Mesothelial cell of epicardium (in vitro differentiated cells): ENCODE measurements around the gene PITPNC1. TPM values are rescaled to one million over a fixed set of nuclear protein-coding genes. Genes with fewer than 3 reads are reported as not detected.
A peak's percentile ranks its signal among the peaks of the same experiment; 100 is the strongest.

Experiments
- DNase-seq, 2 experiments: peaks; one replicate each; pipeline ENCODE4 v3.0.0; 2021; ENCODE audit warnings: low spot score in 2 of 2; ENCODE audit not compliant: unreplicated experiment in 2 of 2
- H3K27ac Mint-ChIP-seq: 2 replicates; pipeline ENCODE4 v1.8.0; 2021; ENCODE audit warnings: mixed read lengths
- H3K27me3 Mint-ChIP-seq: 2 replicates; pipeline ENCODE4 v1.8.0; 2021; ENCODE audit warnings: low read depth, mixed read lengths
- H3K36me3 Mint-ChIP-seq: 2 replicates; pipeline ENCODE4 v1.8.0; 2021; ENCODE audit warnings: mixed read lengths
- H3K4me1 Mint-ChIP-seq: 2 replicates; pipeline ENCODE4 v1.8.0; 2021; ENCODE audit warnings: mixed read lengths
- H3K4me3 Mint-ChIP-seq: 2 replicates; pipeline ENCODE4 v1.8.0; 2021; ENCODE audit warnings: mild to moderate bottlenecking, moderate library complexity, mixed read lengths
- H3K9me3 Mint-ChIP-seq: 2 replicates; pipeline ENCODE4 v1.8.0; 2021; ENCODE audit warnings: mixed read lengths
- microRNA-seq: library from miRNA; unstranded; fragments of <30 nt; microRNA quantifications from one replicate; pipeline ENCODE4 v1.2.0, GENCODE V29; 2021; ENCODE audit warnings: inconsistent platforms, mixed read lengths
- total RNA-seq: library from RNA; stranded (reverse); gene quantifications from 3 replicates; pipeline ENCODE4 v1.2.1, GENCODE V29; 2021
- TF ChIP-seq, protein P1 (sequence below): fragments of 200-600 bp; sonication (generic); IDR thresholded peaks from one replicate; pipeline ENCODE4 v1.5.0; 2021; ENCODE audit warnings: antibody characterized with exemption; ENCODE audit not compliant: unreplicated experiment

PITPNC1 gene
- total RNA-seq, 1 donor from 2014 or later = 19.9 TPM

DNA sequence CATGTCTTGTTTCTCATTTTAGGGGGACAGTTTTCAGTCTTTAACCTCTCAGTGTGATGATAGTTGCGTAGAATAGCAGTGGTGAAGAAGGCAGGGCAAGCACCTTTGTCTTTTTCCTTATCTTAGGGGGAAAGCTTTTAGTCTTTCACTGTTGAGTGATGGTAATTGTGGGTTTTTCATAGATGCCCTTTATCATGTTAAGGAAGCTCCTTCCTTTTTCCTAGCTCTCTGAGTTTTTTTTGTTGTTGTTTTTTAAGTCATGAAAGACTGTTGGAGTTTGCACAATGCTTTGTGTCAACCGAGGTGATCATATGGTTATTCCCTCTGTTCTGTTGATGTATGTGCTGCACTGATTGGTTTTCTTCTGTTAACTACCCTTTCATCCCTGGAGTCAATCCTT lies 356.4 kb downstream of the PITPNC1 start:
- Mint-ChIP-seq H3K9me3 (peaks cover 10% of the 10 kb centered on the region), H3K36me3 (peaks cover 58% of the 10 kb centered on the region), H3K27me3 (no peaks in the 10 kb centered on the region), H3K4me1 (no peaks in the 10 kb centered on the region), H3K27ac (peak overlapping the region; percentile 2), H3K4me3 (no peak overlapping the region)
- DNase-seq = no peak
- TF ChIP-seq, protein P1, sequence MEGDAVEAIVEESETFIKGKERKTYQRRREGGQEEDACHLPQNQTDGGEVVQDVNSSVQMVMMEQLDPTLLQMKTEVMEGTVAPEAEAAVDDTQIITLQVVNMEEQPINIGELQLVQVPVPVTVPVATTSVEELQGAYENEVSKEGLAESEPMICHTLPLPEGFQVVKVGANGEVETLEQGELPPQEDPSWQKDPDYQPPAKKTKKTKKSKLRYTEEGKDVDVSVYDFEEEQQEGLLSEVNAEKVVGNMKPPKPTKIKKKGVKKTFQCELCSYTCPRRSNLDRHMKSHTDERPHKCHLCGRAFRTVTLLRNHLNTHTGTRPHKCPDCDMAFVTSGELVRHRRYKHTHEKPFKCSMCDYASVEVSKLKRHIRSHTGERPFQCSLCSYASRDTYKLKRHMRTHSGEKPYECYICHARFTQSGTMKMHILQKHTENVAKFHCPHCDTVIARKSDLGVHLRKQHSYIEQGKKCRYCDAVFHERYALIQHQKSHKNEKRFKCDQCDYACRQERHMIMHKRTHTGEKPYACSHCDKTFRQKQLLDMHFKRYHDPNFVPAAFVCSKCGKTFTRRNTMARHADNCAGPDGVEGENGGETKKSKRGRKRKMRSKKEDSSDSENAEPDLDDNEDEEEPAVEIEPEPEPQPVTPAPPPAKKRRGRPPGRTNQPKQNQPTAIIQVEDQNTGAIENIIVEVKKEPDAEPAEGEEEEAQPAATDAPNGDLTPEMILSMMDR = no peak

DNA sequence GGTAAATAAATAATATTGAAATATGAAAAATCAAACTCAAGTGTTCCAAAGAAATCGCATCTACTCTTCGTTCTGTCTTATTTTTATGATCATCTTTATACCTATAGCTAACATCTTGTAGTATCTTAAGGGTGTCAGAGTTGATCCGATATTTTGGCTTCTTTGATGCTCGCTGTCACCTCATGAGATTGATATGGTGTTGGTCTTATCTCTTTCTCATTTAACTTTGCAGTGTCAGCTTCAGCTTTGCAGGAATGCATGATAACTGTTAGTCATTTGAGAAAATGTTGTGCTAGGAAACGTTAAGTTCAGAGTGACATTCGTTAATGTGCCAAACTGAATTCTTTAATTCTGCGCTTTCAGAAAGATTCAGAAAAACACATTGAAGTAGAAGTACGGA lies 360.1 kb downstream of the PITPNC1 start:
- H3K9me3 Mint-ChIP-seq = no peaks in the 10 kb centered on the region
- no peaks in the 10 kb centered on the region for H3K27me3 Mint-ChIP-seq
- H3K4me1 Mint-ChIP-seq = no peaks in the 10 kb centered on the region
- H3K27ac Mint-ChIP-seq = no peak overlapping the region
- H3K36me3 Mint-ChIP-seq = peaks cover 27% of the 10 kb centered on the region
- no peak for DNase-seq
- TF ChIP-seq, protein P1 = no peak
- H3K4me3 Mint-ChIP-seq = no peak overlapping the region

DNA sequence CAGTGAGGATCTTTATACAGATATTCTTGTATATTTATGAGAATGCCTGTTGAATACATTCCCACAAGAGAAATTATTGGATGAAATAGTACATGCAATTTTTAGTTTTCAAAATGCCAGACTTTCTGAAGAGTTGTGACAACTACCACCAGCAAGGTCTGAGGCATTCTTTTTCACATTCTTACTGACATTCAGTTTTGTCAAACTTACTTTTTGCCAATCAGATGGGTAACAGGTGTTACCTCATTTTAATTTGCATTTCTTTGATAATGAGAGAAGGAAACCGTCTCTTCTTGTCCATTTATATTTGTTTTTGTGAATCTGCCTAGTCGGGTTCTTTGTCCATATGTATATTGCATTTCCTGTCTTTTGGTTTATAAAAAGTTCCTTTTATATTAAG lies 364.9 kb downstream of the PITPNC1 start:
- TF ChIP-seq, protein P1 = no peak
- no peak overlapping the region for H3K4me3 Mint-ChIP-seq
- H3K27me3 Mint-ChIP-seq = no peaks in the 10 kb centered on the region
- no peaks in the 10 kb centered on the region for H3K4me1 Mint-ChIP-seq
- H3K27ac Mint-ChIP-seq = no peak overlapping the region
- H3K36me3 Mint-ChIP-seq = peaks cover 23% of the 10 kb centered on the region
- H3K9me3 Mint-ChIP-seq = no peaks in the 10 kb centered on the region
- DNase-seq = no peak

Small RNA genes within 50 kb of the gene (microRNA-seq; reads per million reads assigned to microRNA genes)
- gene MIR548AA2 = not detected
- not detected for gene MIR548D2

Other genes starting within 250 kb of the PITPNC1 start
- gene HELZ, start 132.1 kb upstream of the PITPNC1 start, total RNA-seq = 84.1 to 86.6 TPM (median 85.6 TPM) in 3 replicates
- 41.7 to 45.3 TPM (median 44.4 TPM) in 3 replicates for gene PSMD12, start 10.7 kb upstream of the PITPNC1 start, total RNA-seq